ENCODE data around the gene ZER1.

Gene ZER1

DNA sequence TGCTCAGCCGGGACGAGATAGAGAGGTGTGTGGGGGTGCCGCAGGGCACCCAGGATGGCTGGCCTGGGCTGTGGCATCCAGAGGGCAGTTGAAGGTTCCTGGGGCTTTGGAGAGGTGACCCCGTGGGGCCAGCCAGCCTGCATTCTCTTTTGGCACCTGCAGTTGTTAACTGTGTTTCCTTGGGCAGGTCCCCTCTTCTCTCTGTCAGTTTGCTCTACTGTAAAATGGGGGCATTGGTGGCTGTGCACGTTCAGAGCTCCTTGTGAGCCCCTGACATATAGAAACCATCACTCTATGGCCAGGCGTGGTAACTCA, 56.3 kb downstream of the ZER1 start:
- no peak for DNase-seq (ENCODE audit: low read depth)
- H3K4me3 ChIP-seq (ENCODE audit: low read length): no peak overlapping the region
- TF ChIP-seq, protein P1, sequence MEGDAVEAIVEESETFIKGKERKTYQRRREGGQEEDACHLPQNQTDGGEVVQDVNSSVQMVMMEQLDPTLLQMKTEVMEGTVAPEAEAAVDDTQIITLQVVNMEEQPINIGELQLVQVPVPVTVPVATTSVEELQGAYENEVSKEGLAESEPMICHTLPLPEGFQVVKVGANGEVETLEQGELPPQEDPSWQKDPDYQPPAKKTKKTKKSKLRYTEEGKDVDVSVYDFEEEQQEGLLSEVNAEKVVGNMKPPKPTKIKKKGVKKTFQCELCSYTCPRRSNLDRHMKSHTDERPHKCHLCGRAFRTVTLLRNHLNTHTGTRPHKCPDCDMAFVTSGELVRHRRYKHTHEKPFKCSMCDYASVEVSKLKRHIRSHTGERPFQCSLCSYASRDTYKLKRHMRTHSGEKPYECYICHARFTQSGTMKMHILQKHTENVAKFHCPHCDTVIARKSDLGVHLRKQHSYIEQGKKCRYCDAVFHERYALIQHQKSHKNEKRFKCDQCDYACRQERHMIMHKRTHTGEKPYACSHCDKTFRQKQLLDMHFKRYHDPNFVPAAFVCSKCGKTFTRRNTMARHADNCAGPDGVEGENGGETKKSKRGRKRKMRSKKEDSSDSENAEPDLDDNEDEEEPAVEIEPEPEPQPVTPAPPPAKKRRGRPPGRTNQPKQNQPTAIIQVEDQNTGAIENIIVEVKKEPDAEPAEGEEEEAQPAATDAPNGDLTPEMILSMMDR (conservative IDR thresholded peaks at IDR 0.05; ENCODE audit: low read depth, low read length): no peak

GRCh38 chr9:128714586-128715435, 56.9 kb downstream of the ZER1 start:
- no peak overlapping the region for H3K4me3 ChIP-seq (ENCODE audit: low read length)
- TF ChIP-seq, protein P1 (conservative IDR thresholded peaks at IDR 0.05; ENCODE audit: low read depth, low read length): no peak
- no peak for DNase-seq (ENCODE audit: low read depth)

DNA sequence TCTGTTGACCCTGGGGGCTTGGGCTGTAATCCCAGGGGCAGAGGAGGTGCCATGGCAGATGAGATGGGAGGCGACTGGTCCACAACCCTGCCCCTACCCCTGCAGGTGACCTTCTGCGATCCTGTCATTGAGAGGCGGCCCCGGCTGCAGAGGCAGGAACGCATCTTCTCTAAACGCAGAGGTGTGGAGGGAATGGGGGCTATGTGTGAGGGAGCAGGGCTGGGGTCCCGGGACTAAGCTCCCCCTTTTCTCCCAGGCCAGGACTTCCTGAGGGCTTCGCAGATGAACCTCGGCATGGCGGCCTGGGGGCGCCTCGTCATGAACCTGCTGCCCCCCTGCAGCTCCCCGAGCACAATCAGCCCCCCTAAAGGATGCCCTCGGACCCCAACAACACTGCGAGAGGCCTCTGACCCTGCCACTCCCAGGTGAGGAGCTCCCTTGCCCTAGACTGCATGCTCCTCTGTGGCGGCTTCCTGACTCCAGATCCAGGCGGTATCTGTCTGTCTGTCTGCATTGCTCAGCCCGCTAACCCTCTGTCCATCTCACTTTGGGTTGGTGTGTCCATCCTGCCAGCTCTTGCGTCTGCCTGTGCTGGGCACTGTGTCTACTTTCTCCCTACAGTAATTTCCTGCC, 57.7 kb downstream of the ZER1 start:
- TF ChIP-seq, protein P1 (conservative IDR thresholded peaks at IDR 0.05; ENCODE audit: low read depth, low read length): no peak
- no peak for DNase-seq (ENCODE audit: low read depth)
- H3K4me3 ChIP-seq (ENCODE audit: low read length): no peak overlapping the region

- TF ChIP-seq, protein P1 (conservative IDR thresholded peaks at IDR 0.05; ENCODE audit: low read depth, low read length): no peak
- no peak for DNase-seq (ENCODE audit: low read depth)
- H3K4me3 ChIP-seq (ENCODE audit: low read length): no peak overlapping the region
These were observed 58.3 kb downstream of the ZER1 start for GRCh38 chr9:128713411-128713780.

DNA sequence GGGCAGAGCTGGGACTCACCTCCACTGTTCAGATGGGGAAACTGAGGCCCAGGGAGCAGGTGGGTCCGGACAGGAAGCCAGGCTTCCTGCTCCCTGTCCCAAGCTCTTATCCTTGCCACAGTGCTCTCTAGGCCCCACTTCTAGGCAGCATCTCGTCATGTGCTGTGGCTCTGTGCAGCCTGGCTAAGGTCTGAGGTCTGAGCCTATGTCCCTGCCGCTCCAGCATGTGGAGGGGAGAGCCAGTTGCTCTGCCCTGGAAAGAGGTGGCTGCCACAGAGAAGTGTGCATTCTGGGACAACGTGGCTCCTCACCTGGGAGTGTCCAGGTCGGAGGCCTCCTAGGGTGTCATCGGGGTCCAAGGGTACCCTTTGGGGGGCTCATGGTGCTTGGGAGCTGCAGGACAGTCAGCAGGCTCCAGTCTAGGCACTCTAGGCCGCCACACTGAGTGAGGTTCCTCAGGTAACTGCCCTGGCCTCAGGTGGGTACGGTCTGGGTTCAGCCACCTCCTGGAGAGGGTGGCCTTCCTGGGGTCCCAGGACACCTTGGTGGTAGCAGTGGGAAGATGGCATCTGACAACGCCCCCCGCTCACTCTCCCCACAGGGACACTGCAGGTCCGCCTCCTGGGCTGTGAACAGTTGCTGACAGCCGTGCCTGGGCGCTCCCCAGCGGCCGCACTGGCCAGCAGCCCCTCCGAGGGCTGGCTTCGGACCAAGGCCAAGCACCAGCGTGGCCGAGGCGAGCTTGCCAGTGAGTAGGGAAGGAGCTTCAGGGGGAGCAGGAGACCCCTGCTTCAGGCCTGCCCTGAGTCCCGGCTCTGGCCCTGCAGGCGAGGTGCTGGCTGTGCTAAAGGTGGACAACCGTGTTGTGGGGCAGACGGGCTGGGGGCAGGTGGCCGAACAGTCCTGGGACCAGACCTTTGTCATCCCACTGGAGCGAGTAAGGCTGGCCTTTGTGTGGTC, 59.0 kb downstream of the ZER1 start:
- DNase-seq (ENCODE audit: low read depth): no peak
- TF ChIP-seq, protein P1 (conservative IDR thresholded peaks at IDR 0.05; ENCODE audit: low read depth, low read length): no peak
- no peak overlapping the region for H3K4me3 ChIP-seq (ENCODE audit: low read length)

DNA sequence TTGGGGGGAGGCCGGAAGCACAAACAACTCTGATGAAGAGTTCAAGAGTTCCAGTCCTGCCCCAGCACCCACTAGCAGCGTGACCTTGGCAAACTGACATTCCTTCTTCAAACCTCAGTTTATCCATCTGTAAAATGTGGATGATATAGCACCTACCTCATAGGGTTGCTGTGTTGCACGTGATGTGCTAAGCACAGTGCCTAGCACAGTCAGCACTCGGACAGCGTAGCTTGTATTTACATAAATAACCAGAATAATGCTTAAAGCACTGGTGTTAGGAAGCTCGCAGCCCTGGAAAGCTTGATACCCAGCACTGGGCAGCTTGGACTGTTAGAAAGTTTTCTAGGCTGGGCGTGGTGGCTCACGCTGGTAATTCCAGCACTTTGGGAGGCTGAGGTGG, 64.3 kb downstream of the ZER1 start:
- no peak for DNase-seq (ENCODE audit: low read depth)

More for the DNA sequence above, 64.3 kb downstream of the ZER1 start:
- TF ChIP-seq, protein P1 (conservative IDR thresholded peaks at IDR 0.05; ENCODE audit: low read depth, low read length): no peak
- H3K4me3 ChIP-seq (ENCODE audit: low read length): no peak overlapping the region

All from retinal pigment epithelial cell (primary cell).